H9 (cell line): Measurements from ENCODE around the gene CACNB2. TPM values are rescaled to one million over a fixed set of nuclear protein-coding genes. Genes with fewer than 3 reads are reported as not detected.

Experiments used
- DNase-seq: peaks from one replicate; pipeline ENCODE4 v3.0.0-alpha.2; 2017
- H2AFZ ChIP-seq: one replicate; pipeline ENCODE4 v1.6.1; 2013; ENCODE audit warnings: mild to moderate bottlenecking, low read length, control low read depth, moderate library complexity
- H2AK5ac ChIP-seq: 2 replicates; pipeline ENCODE4 v1.6.1; 2013; ENCODE audit warnings: low read length, control low read depth, mixed read lengths; ENCODE audit not compliant: insufficient read length
- H2BK120ac ChIP-seq: one replicate; pipeline ENCODE4 v1.6.1; 2013; ENCODE audit warnings: low read depth, mild to moderate bottlenecking, low read length, control low read depth, inconsistent platforms; ENCODE audit not compliant: poor library complexity, severe bottlenecking
- H2BK12ac ChIP-seq: 2 replicates; pipeline ENCODE4 v1.6.1; 2013; ENCODE audit warnings: low read length, control low read depth, mixed read lengths, low read depth; ENCODE audit not compliant: insufficient read length
- H2BK15ac ChIP-seq: 2 replicates; pipeline ENCODE4 v1.6.1; 2013; ENCODE audit warnings: low read depth, low read length, control low read depth
- H2BK20ac ChIP-seq: one replicate; pipeline ENCODE4 v1.6.1; 2013; ENCODE audit warnings: low read depth, mild to moderate bottlenecking, low read length, control low read depth, inconsistent platforms; ENCODE audit not compliant: poor library complexity, severe bottlenecking
- H2BK5ac ChIP-seq: 2 replicates; pipeline ENCODE4 v1.6.1; 2013; ENCODE audit warnings: low read length, control low read depth, mixed read lengths; ENCODE audit not compliant: insufficient read length
- H3K14ac ChIP-seq: 2 replicates; pipeline ENCODE4 v1.6.1; 2013; ENCODE audit warnings: low read length, control low read depth; ENCODE audit not compliant: insufficient read depth
- H3K18ac ChIP-seq: 2 replicates; pipeline ENCODE4 v1.6.1; 2013; ENCODE audit warnings: low read depth, mild to moderate bottlenecking, mixed read lengths, low read length, control low read depth; ENCODE audit not compliant: insufficient read length
- H3K23ac ChIP-seq: 2 replicates; pipeline ENCODE4 v1.6.1; 2013; ENCODE audit warnings: low read length, control low read depth, mixed read lengths, low read depth; ENCODE audit not compliant: insufficient read length
- H3K23me2 ChIP-seq: 2 replicates; pipeline ENCODE4 v1.6.1; 2013; ENCODE audit warnings: low read depth, mild to moderate bottlenecking, mixed read lengths, low read length, control low read depth; ENCODE audit not compliant: insufficient read length, poor library complexity, severe bottlenecking
- H3K27ac ChIP-seq: 2 replicates; pipeline ENCODE4 v1.5.1; 2013; ENCODE audit warnings: low read length, control low read depth, mixed read lengths, low read depth; ENCODE audit not compliant: insufficient read length
- H3K27me3 ChIP-seq: 2 replicates; pipeline ENCODE4 v1.6.1; 2013; ENCODE audit warnings: low read length, control low read depth, inconsistent platforms; ENCODE audit not compliant: insufficient read depth
- H3K4ac ChIP-seq: 2 replicates; pipeline ENCODE4 v1.6.1; 2013; ENCODE audit warnings: low read depth, mild to moderate bottlenecking, control low read depth, inconsistent platforms, low read length, moderate library complexity
- H3K4me1 ChIP-seq: 2 replicates; pipeline ENCODE4 v1.6.1; 2013; ENCODE audit warnings: low read length, control low read depth, inconsistent platforms; ENCODE audit not compliant: insufficient read depth
- H3K4me2 ChIP-seq: 2 replicates; pipeline ENCODE4 v1.6.1; 2013; ENCODE audit warnings: low read length, control low read depth, mixed read lengths; ENCODE audit not compliant: insufficient read length, insufficient read depth
- H3K56ac ChIP-seq: 2 replicates; pipeline ENCODE4 v1.6.1; 2013; ENCODE audit warnings: low read depth, mild to moderate bottlenecking, mixed read lengths, low read length, control low read depth; ENCODE audit not compliant: insufficient read length
- H3K79me1 ChIP-seq: 2 replicates; pipeline ENCODE4 v1.6.1; 2013; ENCODE audit warnings: low read depth, mild to moderate bottlenecking, moderate library complexity, low read length, control low read depth, inconsistent platforms; ENCODE audit not compliant: insufficient read depth, poor library complexity, severe bottlenecking
- H3K79me2 ChIP-seq: 2 replicates; pipeline ENCODE4 v1.6.1; 2013; ENCODE audit warnings: low read length, control low read depth, inconsistent platforms; ENCODE audit not compliant: insufficient read depth
- H3K9ac ChIP-seq: 2 replicates; pipeline ENCODE4 v1.6.1; 2013; ENCODE audit warnings: low read length, control low read depth, mixed read lengths; ENCODE audit not compliant: insufficient read length; ENCODE audit errors: extremely low read depth
- H3K9me3 ChIP-seq: one replicate; pipeline ENCODE4 v1.6.1; 2013; ENCODE audit warnings: low read depth, low read length, inconsistent platforms; ENCODE audit not compliant: control insufficient read depth
- H3T11ph ChIP-seq: one replicate; pipeline ENCODE4 v1.6.1; 2013; ENCODE audit warnings: mild to moderate bottlenecking, low read length, control low read depth, inconsistent platforms
- H4K20me1 ChIP-seq: one replicate; pipeline ENCODE4 v1.6.1; 2013; ENCODE audit not compliant: control insufficient read depth, insufficient read length, insufficient read depth
- H4K5ac ChIP-seq: 2 replicates; pipeline ENCODE4 v1.6.1; 2013; ENCODE audit warnings: low read depth, mild to moderate bottlenecking, mixed read lengths, low read length, control low read depth; ENCODE audit not compliant: insufficient read length
- H4K8ac ChIP-seq: replicated peaks from 2 replicates; pipeline ENCODE4 v1.6.1; 2013; ENCODE audit warnings: low read length, control low read depth, mixed read lengths, low read depth; ENCODE audit not compliant: insufficient read length
- H4K91ac ChIP-seq: 2 replicates; pipeline ENCODE4 v1.6.1; 2013; ENCODE audit warnings: low read depth, mild to moderate bottlenecking, moderate library complexity, mixed read lengths, low read length, control low read depth; ENCODE audit not compliant: insufficient read length
- H3K27ac Mint-ChIP-seq, 3 experiments: 2 replicates in 2 of 3; 3 replicates in 1 of 3; pipeline ENCODE4 v1.8.0; 2020 to 2021; ENCODE audit warnings: mixed read lengths in 3 of 3, mild to moderate bottlenecking in 1 of 3, moderate library complexity in 1 of 3
- H3K27me3 Mint-ChIP-seq: 2 replicates; pipeline ENCODE4 v1.8.0; 2021; ENCODE audit warnings: low read depth, mild to moderate bottlenecking, moderate library complexity, mixed read lengths
- H3K36me3 Mint-ChIP-seq, 3 experiments: 2 replicates in 2 of 3; 3 replicates in 1 of 3; pipeline ENCODE4 v1.8.0; 2020 to 2021; ENCODE audit warnings: low read depth in 3 of 3, mixed read lengths in 3 of 3; ENCODE audit not compliant: insufficient read depth in 1 of 3
- H3K4me1 Mint-ChIP-seq, 2 experiments: 2 replicates each; pipeline ENCODE4 v1.8.0; 2020; ENCODE audit warnings: mixed read lengths in 2 of 2
- H3K4me3 Mint-ChIP-seq, 2 experiments: 2 replicates in 1 of 2; 3 replicates in 1 of 2; pipeline ENCODE4 v1.8.0; 2020 to 2021; ENCODE audit warnings: mild to moderate bottlenecking in 2 of 2, mixed read lengths in 2 of 2, moderate library complexity in 1 of 2
- H3K9me3 Mint-ChIP-seq, 2 experiments: 2 replicates in 1 of 2; 3 replicates in 1 of 2; pipeline ENCODE4 v1.8.0; 2020; ENCODE audit warnings: mild to moderate bottlenecking in 2 of 2, mixed read lengths in 2 of 2, moderate library complexity in 1 of 2
- WGBS: extraction: QIAGEN DNeasy Blood & Tissue Kit; methylation state at CpG from one replicate; pipeline ENCODE4 v1.1.7; 2013; ENCODE audit warnings: missing lambda C conversion rate, low lambda C conversion rate, mixed read lengths; ENCODE audit not compliant: insufficient read length; ENCODE audit errors: extremely low coverage; 5-methylcytosine and 5-hydroxymethylcytosine counted together
- total RNA-seq: library from RNA; stranded (reverse); gene quantifications from 2 replicates; pipeline ENCODE4 v1.2.1, GENCODE V29; 2021
- TF ChIP-seq, protein P1 (sequence below): fragments of 200-600 bp; sonication (generic); conservative IDR thresholded peaks from 3 replicates; pipeline ENCODE4 v1.8.0; 2021; ENCODE audit warnings: antibody characterized with exemption, mild to moderate bottlenecking

The CACNB2 gene
- total RNA-seq, 1 experiment from 2014 or later, result 2.6 TPM

DNA sequence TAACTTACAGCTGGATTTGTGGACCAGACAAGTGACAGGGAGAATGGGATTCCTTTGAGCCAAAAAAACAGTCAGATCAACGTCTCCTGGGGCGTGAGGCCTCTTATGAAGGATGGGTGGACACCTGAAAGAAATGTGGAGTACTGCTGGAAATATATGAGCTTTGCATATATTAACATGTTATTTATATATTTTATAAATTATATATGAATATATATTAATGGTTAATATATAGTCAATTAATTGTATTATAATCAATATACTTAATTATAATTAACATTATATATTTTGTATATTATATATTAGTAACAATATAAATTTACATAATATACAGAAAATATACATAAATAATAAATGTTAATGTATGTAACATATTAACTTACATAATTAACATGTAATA, 57.5 kb downstream of the CACNB2 start:
- H3K9me3 ChIP-seq, result no peaks in the 10 kb centered on the region
- no peak overlapping the region for H2BK20ac ChIP-seq
- no peak overlapping the region for H4K5ac ChIP-seq
- H3K4me3 Mint-ChIP-seq, result no peak overlapping the region
- H3T11ph ChIP-seq, result no peak overlapping the region
- peaks cover 2% of the 10 kb centered on the region; the same call in 1 of the 2 replicates for H3K4me1 ChIP-seq
- H4K91ac ChIP-seq, result no peak overlapping the region
- H3K23ac ChIP-seq, result no peak overlapping the region
- H3K56ac ChIP-seq, result no peak overlapping the region
- no peaks in the 10 kb centered on the region for H3K79me1 ChIP-seq
- H2AK5ac ChIP-seq, result no peak overlapping the region
- H2BK5ac ChIP-seq, result no peak overlapping the region
- no peak overlapping the region for H3K9ac ChIP-seq
- H3K36me3 Mint-ChIP-seq, result no peaks in the 10 kb centered on the region; a peak in 1 of 7 replicates
- no peak overlapping the region for H2AFZ ChIP-seq
- H3K4me2 ChIP-seq, result no peak overlapping the region
- no peak overlapping the region for H2BK120ac ChIP-seq
- H2BK12ac ChIP-seq, result no peak overlapping the region
- H3K27me3 Mint-ChIP-seq, result no peaks in the 10 kb centered on the region
- no peaks in the 10 kb centered on the region for H4K20me1 ChIP-seq
- H2BK15ac ChIP-seq, result no peak overlapping the region
- no peaks in the 10 kb centered on the region for H3K27me3 ChIP-seq
- no peak overlapping the region for H3K18ac ChIP-seq
- no CpG with 5 or more reads among the region's 2 CpGs for WGBS
- H4K8ac ChIP-seq, result no peak overlapping the region
- no peaks in the 10 kb centered on the region for H3K79me2 ChIP-seq
- TF ChIP-seq, protein P1, sequence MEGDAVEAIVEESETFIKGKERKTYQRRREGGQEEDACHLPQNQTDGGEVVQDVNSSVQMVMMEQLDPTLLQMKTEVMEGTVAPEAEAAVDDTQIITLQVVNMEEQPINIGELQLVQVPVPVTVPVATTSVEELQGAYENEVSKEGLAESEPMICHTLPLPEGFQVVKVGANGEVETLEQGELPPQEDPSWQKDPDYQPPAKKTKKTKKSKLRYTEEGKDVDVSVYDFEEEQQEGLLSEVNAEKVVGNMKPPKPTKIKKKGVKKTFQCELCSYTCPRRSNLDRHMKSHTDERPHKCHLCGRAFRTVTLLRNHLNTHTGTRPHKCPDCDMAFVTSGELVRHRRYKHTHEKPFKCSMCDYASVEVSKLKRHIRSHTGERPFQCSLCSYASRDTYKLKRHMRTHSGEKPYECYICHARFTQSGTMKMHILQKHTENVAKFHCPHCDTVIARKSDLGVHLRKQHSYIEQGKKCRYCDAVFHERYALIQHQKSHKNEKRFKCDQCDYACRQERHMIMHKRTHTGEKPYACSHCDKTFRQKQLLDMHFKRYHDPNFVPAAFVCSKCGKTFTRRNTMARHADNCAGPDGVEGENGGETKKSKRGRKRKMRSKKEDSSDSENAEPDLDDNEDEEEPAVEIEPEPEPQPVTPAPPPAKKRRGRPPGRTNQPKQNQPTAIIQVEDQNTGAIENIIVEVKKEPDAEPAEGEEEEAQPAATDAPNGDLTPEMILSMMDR, result no peak
- no peak overlapping the region for H3K4ac ChIP-seq
- H3K9me3 Mint-ChIP-seq, result no peaks in the 10 kb centered on the region
- H3K27ac Mint-ChIP-seq, result peak overlapping the region in 1 of 3 experiments; percentile 81; a peak in 2 of 7 replicates
- H3K4me1 Mint-ChIP-seq, result peaks cover 18 to 19% of the 10 kb centered on the region in 2 experiments
- no peak overlapping the region for H3K14ac ChIP-seq
- no peaks in the 10 kb centered on the region for H3K23me2 ChIP-seq
- no peak for DNase-seq
- H3K27ac ChIP-seq, result no peak overlapping the region
